ENCODE data around the gene MED13L.

- TF ChIP-seq TAF1 (IDR thresholded peaks at IDR 0.05; ENCODE audit: borderline replicate concordance, insufficient read depth, low read length) (no peak), POLR2AphosphoS5 (IDR thresholded peaks at IDR 0.05; ENCODE audit: low read depth, low read length) (no peak)
Observed at GRCh38 chr12:116266168-116266601, 11.3 kb downstream of the MED13L start.

Data from PFSK-1 (cell line).